RWPE2 (cell line): ENCODE measurements around the gene PER2.

Source experiments
- ATAC-seq: fragments of 200-7000 bp; cut with Tn5 transposase; 3 replicates; pipeline ENCODE4 v1.9.1; 2021; ENCODE audit warnings: low read depth
- DNase-seq: peaks from one replicate; pipeline ENCODE4 v3.0.0-alpha.2; 2020; ENCODE audit warnings: low spot score
- H3K27ac ChIP-seq: fragments of 450-650 bp; 2 replicates; pipeline ENCODE4 v1.5.1; 2017; ENCODE audit warnings: mild to moderate bottlenecking; ENCODE audit not compliant: poor library complexity, severe bottlenecking
- H3K27me3 ChIP-seq: fragments of 250-450 bp; sonication (Bioruptor Pico); 2 replicates; pipeline ENCODE4 v1.5.1; 2021; ENCODE audit warnings: mild to moderate bottlenecking, moderate library complexity; ENCODE audit not compliant: insufficient read depth, poor library complexity, severe bottlenecking
- H3K36me3 ChIP-seq: fragments of 250-450 bp; sonication (Bioruptor Pico); 2 replicates; pipeline ENCODE4 v1.5.1; 2020; ENCODE audit warnings: low read depth, mild to moderate bottlenecking, moderate library complexity
- H3K4me1 ChIP-seq: fragments of 250-450 bp; sonication (Bioruptor Pico); 2 replicates; pipeline ENCODE4 v1.5.1; 2021; ENCODE audit warnings: mild to moderate bottlenecking, moderate library complexity; ENCODE audit not compliant: insufficient read depth, poor library complexity, severe bottlenecking
- H3K4me3 ChIP-seq: fragments of 250-450 bp; sonication (Bioruptor Pico); 2 replicates; pipeline ENCODE4 v1.5.1; 2021; ENCODE audit warnings: mild to moderate bottlenecking, moderate library complexity; ENCODE audit not compliant: severe bottlenecking
- H3K9me3 ChIP-seq: fragments of 250-450 bp; sonication (Bioruptor Pico); 2 replicates; pipeline ENCODE4 v1.5.1; 2021; ENCODE audit warnings: mild to moderate bottlenecking, moderate library complexity; ENCODE audit not compliant: severe bottlenecking
- CTCF ChIP-seq: fragments of 450-650 bp; IDR thresholded peaks from one replicate; pipeline ENCODE4 v1.5.1; 2017; ENCODE audit warnings: mild to moderate bottlenecking, moderate library complexity; ENCODE audit not compliant: poor library complexity, severe bottlenecking

PER2 gene

GRCh38 chr2:238231809-238232208, 56.6 kb downstream of the PER2 start:
- ATAC-seq (no peak), DNase-seq (no peak)
- Histone ChIP-seq H3K27me3 (no peaks in the 10 kb centered on the region), H3K4me1 (no peaks in the 10 kb centered on the region), H3K27ac (no peak overlapping the region), H3K36me3 (no peaks in the 10 kb centered on the region), H3K4me3 (no peak overlapping the region), H3K9me3 (no peaks in the 10 kb centered on the region)
- TF ChIP-seq CTCF, result no peak

GRCh38 chr2:238231251-238231793, 57.1 kb downstream of the PER2 start:
- Histone ChIP-seq H3K27ac (no peak overlapping the region), H3K9me3 (no peaks in the 10 kb centered on the region), H3K36me3 (no peaks in the 10 kb centered on the region), H3K4me1 (no peaks in the 10 kb centered on the region), H3K4me3 (no peak overlapping the region), H3K27me3 (no peaks in the 10 kb centered on the region)
- ATAC-seq (no peak), DNase-seq (no peak)
- TF ChIP-seq CTCF, result no peak

- no peak for ATAC-seq
- H3K4me3 ChIP-seq, result no peak overlapping the region
- no peak for TF ChIP-seq CTCF
Measured at GRCh38 chr2:238230699-238231098, 57.7 kb downstream of the PER2 start.

GRCh38 chr2:238228700-238229099, 59.7 kb downstream of the PER2 start:
- Histone ChIP-seq H3K9me3 (no peaks in the 10 kb centered on the region), H3K4me3 (no peak overlapping the region), H3K36me3 (no peaks in the 10 kb centered on the region), H3K27me3 (no peaks in the 10 kb centered on the region), H3K27ac (no peak overlapping the region), H3K4me1 (no peaks in the 10 kb centered on the region)
- ATAC-seq (no peak), DNase-seq (no peak)
- no peak for TF ChIP-seq CTCF

More at GRCh38 chr2:238230699-238231098, 57.7 kb downstream of the PER2 start:
- H3K9me3 ChIP-seq, result no peaks in the 10 kb centered on the region
- H3K36me3 ChIP-seq, result no peaks in the 10 kb centered on the region
- no peak for DNase-seq
- H3K4me1 ChIP-seq, result no peaks in the 10 kb centered on the region
- H3K27ac ChIP-seq, result no peak overlapping the region
- H3K27me3 ChIP-seq, result no peaks in the 10 kb centered on the region

- ATAC-seq, result no peak
- TF ChIP-seq CTCF, result no peak
Measured at GRCh38 chr2:238227587-238228032, 60.8 kb downstream of the PER2 start.

More at GRCh38 chr2:238227587-238228032, 60.8 kb downstream of the PER2 start:
- Histone ChIP-seq H3K4me3 (no peak overlapping the region), H3K9me3 (no peaks in the 10 kb centered on the region), H3K36me3 (no peaks in the 10 kb centered on the region), H3K27me3 (no peaks in the 10 kb centered on the region), H3K4me1 (no peaks in the 10 kb centered on the region), H3K27ac (no peak overlapping the region)
- no peak for DNase-seq
